Measurements from ENCODE around the gene PHLDA1.

- TF ChIP-seq CTCF (conservative IDR thresholded peaks at IDR 0.05; ENCODE audit: low read depth, low read length) (no peak), EZH2phosphoT487 (IDR thresholded peaks at IDR 0.05; ENCODE audit: borderline replicate concordance, low read length) (no peak)
Observed at GRCh38 chr12:76073561-76073960, 42.0 kb upstream of the PHLDA1 start.

All from PC-3 (cell line).